K562 (cell line): ENCODE results near the gene ARSK. TPM values are rescaled to one million over a fixed set of nuclear protein-coding genes. Genes with fewer than 3 reads are reported as not detected.

Experiments
- ARID1B ChIP-seq: fragments of 450-650 bp; IDR thresholded peaks from 2 replicates; pipeline ENCODE4 v1.6.1; 2016; ENCODE audit warnings: antibody characterized with exemption, mild to moderate bottlenecking, inconsistent platforms
- ATF1 ChIP-seq, 2 experiments: fragments of 450-650 bp in 1 of 2; IDR thresholded peaks; 2 replicates each; pipeline ENCODE4 v1.6.1; 2016; ENCODE audit warnings: missing compliant biosample characterization in 1 of 2, missing genetic modification characterization in 1 of 2
- CBFA2T3 ChIP-seq: fragments of 450-650 bp; IDR thresholded peaks from 2 replicates; pipeline ENCODE4 v1.6.1; 2017
- CSDE1 ChIP-seq, 2 experiments: fragments of 450-650 bp; IDR thresholded peaks; 2 replicates each; pipeline ENCODE4 v1.6.1; 2016; ENCODE audit warnings: mild to moderate bottlenecking in 1 of 2
- EWSR1 ChIP-seq: fragments of 450-650 bp; IDR thresholded peaks from 2 replicates; pipeline ENCODE4 v1.6.1; 2018; ENCODE audit warnings: borderline replicate concordance, mild to moderate bottlenecking, low read depth, moderate library complexity; ENCODE audit not compliant: partially characterized antibody
- HDGF ChIP-seq: fragments of 450-650 bp; IDR thresholded peaks from 2 replicates; pipeline ENCODE4 v1.6.1; 2016
- MCM3 ChIP-seq: fragments of 450-650 bp; IDR thresholded peaks from 2 replicates; pipeline ENCODE4 v1.6.1; 2016
- NFXL1 ChIP-seq: fragments of 450-650 bp; formaldehyde crosslinking; IDR thresholded peaks from 2 replicates; pipeline ENCODE4 v1.4.0; 2021; ENCODE audit warnings: mild to moderate bottlenecking
- PCBP1 ChIP-seq: fragments of 200-400 bp; formaldehyde crosslinking; IDR thresholded peaks from 2 replicates; pipeline ENCODE4 v1.6.1; 2018; ENCODE audit warnings: mild to moderate bottlenecking, low read depth, low read length; ENCODE audit not compliant: poor library complexity, severe bottlenecking
- SRSF3 ChIP-seq: fragments of 200-400 bp; formaldehyde crosslinking; IDR thresholded peaks from 2 replicates; pipeline ENCODE4 v1.6.1; 2016; ENCODE audit warnings: mild to moderate bottlenecking, low read length, moderate library complexity; ENCODE audit not compliant: insufficient read depth
- TEAD4 ChIP-seq, 2 experiments: sonication (generic) in 1 of 2; formaldehyde crosslinking in 1 of 2; IDR thresholded peaks; 2 replicates each; pipeline versions ENCODE4 v1.6.1 to v1.8.0; 2012 to 2022; ENCODE audit warnings: borderline replicate concordance in 1 of 2, inconsistent platforms in 1 of 2, low read length in 1 of 2, mild to moderate bottlenecking in 1 of 2, missing genetic modification reagents in 1 of 2
- TFAM ChIP-seq: fragments of 250-450 bp; sonication (Bioruptor Pico); conservative IDR thresholded peaks from 2 replicates; pipeline ENCODE4 v1.5.0; 2021; ENCODE audit warnings: mild to moderate bottlenecking, moderate library complexity
- U2AF2 ChIP-seq: fragments of 200-400 bp; formaldehyde crosslinking; optimal IDR thresholded peaks from 2 replicates; pipeline ENCODE3; 2017; ENCODE audit warnings: low read depth, mild to moderate bottlenecking, low read length
- polyA plus RNA-seq, 8 experiments: library from polyadenylated mRNA; depleted of rRNA in 4 of 8; stranded (reverse) in 5 of 8; unstranded in 3 of 8; fragments of >200 nt; fragmentation: Nextera tagmentation in 2 of 8; fragmentation: Illumina TruSeq in 1 of 8; extraction: Ambion mirVana in 2 of 8; extraction: Trizol in 1 of 8; gene quantifications; 2 replicates each; pipeline versions ENCODE4 v1.2.1 to v1.2.3, GENCODE V29; 2011 to 2014; ENCODE audit warnings: inconsistent platforms in 1 of 8, missing spikeins in 1 of 8
- total RNA-seq, 7 experiments: library from RNA; depleted of rRNA in 6 of 7; stranded (reverse); fragments of >200 nt in 6 of 7; fragmentation: Illumina TruSeq in 2 of 7; extraction: Trizol in 2 of 7; gene quantifications; 2 replicates each; pipeline versions ENCODE4 v1.2.1 to v1.2.3, GENCODE V29; 2011 to 2021; ENCODE audit warnings: low replicate concordance in 1 of 7
- TF ChIP-seq, protein P1 (sequence below): fragments of 450-650 bp; IDR thresholded peaks from 2 replicates; pipeline ENCODE4 v1.6.1; 2016
- TF ChIP-seq, protein P2 (sequence below): sonication (generic); formaldehyde crosslinking; IDR thresholded peaks from 2 replicates; pipeline ENCODE4 v1.8.0; 2022; ENCODE audit warnings: mild to moderate bottlenecking, missing genetic modification reagents
- TF ChIP-seq, protein P3 (sequence below), 2 experiments: fragments of 450-650 bp; conservative IDR thresholded peaks; 2 replicates each; pipeline ENCODE4 v1.6.1; 2017; ENCODE audit warnings: mild to moderate bottlenecking in 2 of 2, moderate library complexity in 2 of 2
- TF ChIP-seq, protein P4 (sequence below): fragments of 250-450 bp; sonication (Bioruptor Pico); IDR thresholded peaks from 2 replicates; pipeline ENCODE4 v1.8.0; 2021; ENCODE audit warnings: moderate library complexity, mild to moderate bottlenecking, inconsistent platforms
- TF ChIP-seq, protein P5 (sequence below): fragments of 450-650 bp; IDR thresholded peaks from 2 replicates; pipeline ENCODE4 v1.6.1; 2016; ENCODE audit warnings: antibody characterized with exemption
- TF ChIP-seq, protein P6 (sequence below), 2 experiments: IDR thresholded peaks; 2 replicates each; pipeline ENCODE4 v1.6.1; 2011; ENCODE audit warnings: borderline replicate concordance in 1 of 2, control low read depth in 1 of 2, low read depth in 1 of 2, low read length in 1 of 2, mild to moderate bottlenecking in 1 of 2, mixed read lengths in 1 of 2, moderate library complexity in 1 of 2; ENCODE audit not compliant: insufficient read depth in 1 of 2, insufficient read length in 1 of 2, poor library complexity in 1 of 2, severe bottlenecking in 1 of 2; ENCODE audit errors: extremely low read depth in 1 of 2

ARSK gene
- total and polyA plus RNA-seq, 9 of the 15 experiments (the other 6 are each of a cell fraction or from before 2014, with no cell fraction given), result 2.7 to 9.4 (median 7.1) TPM

DNA sequence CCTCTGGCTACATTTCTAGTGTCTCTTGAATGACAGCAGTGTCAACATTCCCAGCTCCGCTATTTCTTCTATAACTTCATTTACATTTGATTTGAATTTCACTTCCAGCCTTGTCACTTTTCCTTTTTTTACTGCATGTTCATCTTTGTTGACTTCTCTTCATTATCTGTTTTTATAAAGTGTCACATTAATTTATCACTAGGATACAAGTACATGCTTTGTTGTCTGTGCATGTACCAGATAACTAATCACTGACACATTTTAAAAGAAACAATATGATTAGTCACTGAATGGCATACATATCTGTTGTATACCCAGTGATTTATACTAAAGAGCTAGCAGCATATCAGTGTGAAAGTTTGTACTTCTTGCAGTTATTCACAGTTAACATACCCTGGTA is 29.1 kb downstream of the ARSK start (continued):
- TF ChIP-seq, protein P1, sequence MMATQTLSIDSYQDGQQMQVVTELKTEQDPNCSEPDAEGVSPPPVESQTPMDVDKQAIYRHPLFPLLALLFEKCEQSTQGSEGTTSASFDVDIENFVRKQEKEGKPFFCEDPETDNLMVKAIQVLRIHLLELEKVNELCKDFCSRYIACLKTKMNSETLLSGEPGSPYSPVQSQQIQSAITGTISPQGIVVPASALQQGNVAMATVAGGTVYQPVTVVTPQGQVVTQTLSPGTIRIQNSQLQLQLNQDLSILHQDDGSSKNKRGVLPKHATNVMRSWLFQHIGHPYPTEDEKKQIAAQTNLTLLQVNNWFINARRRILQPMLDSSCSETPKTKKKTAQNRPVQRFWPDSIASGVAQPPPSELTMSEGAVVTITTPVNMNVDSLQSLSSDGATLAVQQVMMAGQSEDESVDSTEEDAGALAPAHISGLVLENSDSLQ, result peak; percentile 48
- peak; percentile 76 for TF ChIP-seq CBFA2T3
- no peak for TF ChIP-seq CSDE1 (IDR thresholded peaks at IDR 0.05)
- TF ChIP-seq ATF1 (CRISPR knock-in tag; IDR thresholded peaks at IDR 0.05), result no peak
- no peak for TF ChIP-seq ATF1 (tag; IDR thresholded peaks at IDR 0.05)
- TF ChIP-seq TFAM (CRISPR knock-in tag), result no peak
- TF ChIP-seq, protein P2, sequence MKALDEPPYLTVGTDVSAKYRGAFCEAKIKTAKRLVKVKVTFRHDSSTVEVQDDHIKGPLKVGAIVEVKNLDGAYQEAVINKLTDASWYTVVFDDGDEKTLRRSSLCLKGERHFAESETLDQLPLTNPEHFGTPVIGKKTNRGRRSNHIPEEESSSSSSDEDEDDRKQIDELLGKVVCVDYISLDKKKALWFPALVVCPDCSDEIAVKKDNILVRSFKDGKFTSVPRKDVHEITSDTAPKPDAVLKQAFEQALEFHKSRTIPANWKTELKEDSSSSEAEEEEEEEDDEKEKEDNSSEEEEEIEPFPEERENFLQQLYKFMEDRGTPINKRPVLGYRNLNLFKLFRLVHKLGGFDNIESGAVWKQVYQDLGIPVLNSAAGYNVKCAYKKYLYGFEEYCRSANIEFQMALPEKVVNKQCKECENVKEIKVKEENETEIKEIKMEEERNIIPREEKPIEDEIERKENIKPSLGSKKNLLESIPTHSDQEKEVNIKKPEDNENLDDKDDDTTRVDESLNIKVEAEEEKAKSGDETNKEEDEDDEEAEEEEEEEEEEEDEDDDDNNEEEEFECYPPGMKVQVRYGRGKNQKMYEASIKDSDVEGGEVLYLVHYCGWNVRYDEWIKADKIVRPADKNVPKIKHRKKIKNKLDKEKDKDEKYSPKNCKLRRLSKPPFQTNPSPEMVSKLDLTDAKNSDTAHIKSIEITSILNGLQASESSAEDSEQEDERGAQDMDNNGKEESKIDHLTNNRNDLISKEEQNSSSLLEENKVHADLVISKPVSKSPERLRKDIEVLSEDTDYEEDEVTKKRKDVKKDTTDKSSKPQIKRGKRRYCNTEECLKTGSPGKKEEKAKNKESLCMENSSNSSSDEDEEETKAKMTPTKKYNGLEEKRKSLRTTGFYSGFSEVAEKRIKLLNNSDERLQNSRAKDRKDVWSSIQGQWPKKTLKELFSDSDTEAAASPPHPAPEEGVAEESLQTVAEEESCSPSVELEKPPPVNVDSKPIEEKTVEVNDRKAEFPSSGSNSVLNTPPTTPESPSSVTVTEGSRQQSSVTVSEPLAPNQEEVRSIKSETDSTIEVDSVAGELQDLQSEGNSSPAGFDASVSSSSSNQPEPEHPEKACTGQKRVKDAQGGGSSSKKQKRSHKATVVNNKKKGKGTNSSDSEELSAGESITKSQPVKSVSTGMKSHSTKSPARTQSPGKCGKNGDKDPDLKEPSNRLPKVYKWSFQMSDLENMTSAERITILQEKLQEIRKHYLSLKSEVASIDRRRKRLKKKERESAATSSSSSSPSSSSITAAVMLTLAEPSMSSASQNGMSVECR (CRISPR knock-in tag), result no peak
- TF ChIP-seq EWSR1, result no peak
- TF ChIP-seq, protein P3, sequence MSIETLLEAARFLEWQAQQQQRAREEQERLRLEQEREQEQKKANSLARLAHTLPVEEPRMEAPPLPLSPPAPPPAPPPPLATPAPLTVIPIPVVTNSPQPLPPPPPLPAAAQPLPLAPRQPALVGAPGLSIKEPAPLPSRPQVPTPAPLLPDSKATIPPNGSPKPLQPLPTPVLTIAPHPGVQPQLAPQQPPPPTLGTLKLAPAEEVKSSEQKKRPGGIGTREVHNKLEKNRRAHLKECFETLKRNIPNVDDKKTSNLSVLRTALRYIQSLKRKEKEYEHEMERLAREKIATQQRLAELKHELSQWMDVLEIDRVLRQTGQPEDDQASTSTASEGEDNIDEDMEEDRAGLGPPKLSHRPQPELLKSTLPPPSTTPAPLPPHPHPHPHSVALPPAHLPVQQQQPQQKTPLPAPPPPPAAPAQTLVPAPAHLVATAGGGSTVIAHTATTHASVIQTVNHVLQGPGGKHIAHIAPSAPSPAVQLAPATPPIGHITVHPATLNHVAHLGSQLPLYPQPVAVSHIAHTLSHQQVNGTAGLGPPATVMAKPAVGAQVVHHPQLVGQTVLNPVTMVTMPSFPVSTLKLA (conservative IDR thresholded peaks at IDR 0.05), result no peak
- TF ChIP-seq, protein P4, sequence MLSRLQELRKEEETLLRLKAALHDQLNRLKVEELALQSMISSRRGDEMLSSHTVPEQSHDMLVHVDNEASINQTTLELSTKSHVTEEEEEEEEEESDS (CRISPR knock-in tag), result no peak
- TF ChIP-seq PCBP1, result no peak
- no peak for TF ChIP-seq MCM3
- TF ChIP-seq, protein P5, sequence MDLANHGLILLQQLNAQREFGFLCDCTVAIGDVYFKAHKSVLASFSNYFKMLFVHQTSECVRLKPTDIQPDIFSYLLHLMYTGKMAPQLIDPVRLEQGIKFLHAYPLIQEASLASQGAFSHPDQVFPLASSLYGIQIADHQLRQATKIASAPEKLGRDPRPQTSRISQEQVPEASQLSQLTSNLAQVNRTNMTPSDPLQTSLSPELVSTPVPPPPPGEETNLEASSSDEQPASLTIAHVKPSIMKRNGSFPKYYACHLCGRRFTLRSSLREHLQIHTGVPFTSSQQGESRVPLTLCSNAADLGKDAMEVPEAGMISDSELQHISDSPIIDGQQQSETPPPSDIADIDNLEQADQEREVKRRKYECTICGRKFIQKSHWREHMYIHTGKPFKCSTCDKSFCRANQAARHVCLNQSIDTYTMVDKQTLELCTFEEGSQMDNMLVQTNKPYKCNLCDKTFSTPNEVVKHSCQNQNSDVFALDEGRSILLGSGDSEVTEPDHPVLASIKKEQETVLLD, result no peak
- TF ChIP-seq ARID1B, result peak; percentile 71
- TF ChIP-seq U2AF2, result no peak
- TF ChIP-seq TEAD4 (IDR thresholded peaks at IDR 0.05; ENCODE audit: low read length), result peak; percentile 50; the same call in 1 of the 2 replicates
- TF ChIP-seq TEAD4 (CRISPR knock-in tag; IDR thresholded peaks at IDR 0.05; ENCODE audit: borderline replicate concordance), result no peak
- no peak for TF ChIP-seq NFXL1
- no peak for TF ChIP-seq SRSF3
- TF ChIP-seq HDGF, result no peak
- TF ChIP-seq, protein P6, sequence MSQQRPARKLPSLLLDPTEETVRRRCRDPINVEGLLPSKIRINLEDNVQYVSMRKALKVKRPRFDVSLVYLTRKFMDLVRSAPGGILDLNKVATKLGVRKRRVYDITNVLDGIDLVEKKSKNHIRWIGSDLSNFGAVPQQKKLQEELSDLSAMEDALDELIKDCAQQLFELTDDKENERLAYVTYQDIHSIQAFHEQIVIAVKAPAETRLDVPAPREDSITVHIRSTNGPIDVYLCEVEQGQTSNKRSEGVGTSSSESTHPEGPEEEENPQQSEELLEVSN (IDR thresholded peaks at IDR 0.05; ENCODE audit: borderline replicate concordance in 1 of 2, extremely low read depth in 1 of 2, insufficient read depth in 1 of 2, insufficient read length in 1 of 2, low read depth in 1 of 2, low read length in 1 of 2, poor library complexity in 1 of 2, severe bottlenecking in 1 of 2), result no peak
